ENCODE data around the gene FZD7. TPM values are rescaled to one million over a fixed set of nuclear protein-coding genes. Genes with fewer than 3 reads are reported as not detected.

FZD7 gene
- total RNA-seq, 2 experiments from 2014 or later = 0.17 to 0.25 TPM

GRCh38 chr2:202030691-202031090 lies 3.0 kb upstream of the FZD7 start:
- ATAC-seq (ENCODE audit: poor library complexity) = no peak
- DNase-seq = no peak
- H3K36me3 Mint-ChIP-seq (ENCODE audit: low read depth) = peaks cover 9% of the 10 kb centered on the region
- POLR2A ChIA-PET = no interaction called here
- peak overlapping the region; percentile 62 for H3K4me3 Mint-ChIP-seq
- H3K27me3 Mint-ChIP-seq = peaks cover 13% of the 10 kb centered on the region
- peaks cover 0 to 8% of the 10 kb centered on the region in 2 experiments for H3K9me3 ChIP-seq (ENCODE audit: control insufficient read depth in 1 of 2, insufficient read depth in 1 of 2, low read length in 2 of 2)
- H3K9me3 Mint-ChIP-seq = no peaks in the 10 kb centered on the region
- intact Hi-C loops (cut with DNase I, micrococcal nuclease) = loop anchor here in 1 of 2 experiments (5.0 to 10.0 kb wide), 8 partner anchors 204 to 1506 kb away; partner anchors contain the start of genes BMPR2, BZW1, FAM117B and SGO2
- peaks cover 28% of the 10 kb centered on the region for H3K4me1 ChIP-seq (ENCODE audit: insufficient read depth, low read length)
- no peak overlapping the region for H3K27ac Mint-ChIP-seq
- peaks cover 12% of the 10 kb centered on the region for H3K4me1 Mint-ChIP-seq (ENCODE audit: low read depth)
- H3K27me3 ChIP-seq (ENCODE audit: control insufficient read depth in 1 of 2, insufficient read depth in 2 of 2, low read length in 2 of 2) = peaks cover 2 to 8% of the 10 kb centered on the region in 2 experiments
- no peaks in the 10 kb centered on the region for H3K36me3 ChIP-seq (ENCODE audit: insufficient read depth, low read length)
- TF ChIP-seq, protein P1, sequence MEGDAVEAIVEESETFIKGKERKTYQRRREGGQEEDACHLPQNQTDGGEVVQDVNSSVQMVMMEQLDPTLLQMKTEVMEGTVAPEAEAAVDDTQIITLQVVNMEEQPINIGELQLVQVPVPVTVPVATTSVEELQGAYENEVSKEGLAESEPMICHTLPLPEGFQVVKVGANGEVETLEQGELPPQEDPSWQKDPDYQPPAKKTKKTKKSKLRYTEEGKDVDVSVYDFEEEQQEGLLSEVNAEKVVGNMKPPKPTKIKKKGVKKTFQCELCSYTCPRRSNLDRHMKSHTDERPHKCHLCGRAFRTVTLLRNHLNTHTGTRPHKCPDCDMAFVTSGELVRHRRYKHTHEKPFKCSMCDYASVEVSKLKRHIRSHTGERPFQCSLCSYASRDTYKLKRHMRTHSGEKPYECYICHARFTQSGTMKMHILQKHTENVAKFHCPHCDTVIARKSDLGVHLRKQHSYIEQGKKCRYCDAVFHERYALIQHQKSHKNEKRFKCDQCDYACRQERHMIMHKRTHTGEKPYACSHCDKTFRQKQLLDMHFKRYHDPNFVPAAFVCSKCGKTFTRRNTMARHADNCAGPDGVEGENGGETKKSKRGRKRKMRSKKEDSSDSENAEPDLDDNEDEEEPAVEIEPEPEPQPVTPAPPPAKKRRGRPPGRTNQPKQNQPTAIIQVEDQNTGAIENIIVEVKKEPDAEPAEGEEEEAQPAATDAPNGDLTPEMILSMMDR (IDR thresholded peaks at IDR 0.05) = no peak
- no peak overlapping the region for H3K27ac ChIP-seq (ENCODE audit: low read depth in 1 of 2, low read length in 2 of 2)
- CTCF ChIA-PET = no interaction called here
- no peak overlapping the region for H3K4me3 ChIP-seq (ENCODE audit: low read length)

DNA sequence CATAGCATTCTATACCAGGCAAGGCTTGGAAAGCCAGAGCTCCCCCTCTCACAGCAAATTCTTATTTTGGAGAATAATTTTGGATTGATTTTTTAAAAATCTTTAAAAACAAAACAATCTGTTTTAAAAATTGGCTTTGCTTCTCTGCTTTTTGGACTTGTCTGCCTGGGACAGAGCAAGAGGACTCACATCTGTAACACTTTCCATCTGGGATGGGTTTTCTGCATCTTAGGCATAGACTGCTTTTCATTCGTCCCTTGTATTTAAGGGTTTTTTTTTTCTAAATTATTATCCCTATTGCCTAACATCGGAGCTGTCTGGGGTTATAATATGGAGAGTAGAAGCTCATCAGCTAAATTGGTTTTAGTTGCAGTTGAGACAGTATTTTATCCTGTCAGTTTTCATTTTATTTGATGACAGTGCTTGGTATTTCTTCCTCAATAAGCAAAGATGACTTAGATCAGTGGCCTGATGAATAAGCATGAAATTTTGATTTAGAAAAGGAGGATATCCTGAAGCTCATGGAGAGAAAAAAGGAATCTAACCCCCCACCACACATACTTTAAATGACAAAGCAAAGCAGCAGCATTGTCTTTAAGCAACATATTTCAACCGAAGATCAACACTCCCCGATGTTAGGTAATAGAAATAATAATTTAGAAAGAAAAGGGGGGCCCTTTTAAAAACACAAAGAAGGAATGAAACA lies 2.3 kb upstream of the FZD7 start:
- peaks cover 12% of the 10 kb centered on the region for H3K4me1 Mint-ChIP-seq (ENCODE audit: low read depth)
- intact Hi-C loops (cut with DNase I, micrococcal nuclease) = loop anchor here in 1 of 2 experiments (5.0 to 10.0 kb wide), 8 partner anchors 203 to 1507 kb away; partner anchors contain the start of genes BMPR2, BZW1, FAM117B and SGO2
- CTCF ChIA-PET = no interaction called here

GRCh38 chr2:202032846-202033316 lies 774 bp upstream of the FZD7 start:
- H3K9me3 ChIP-seq (ENCODE audit: control insufficient read depth in 1 of 2, insufficient read depth in 1 of 2, low read length in 2 of 2) = peaks cover 0 to 14% of the 10 kb centered on the region in 2 experiments
- CTCF ChIA-PET = no interaction called here
- peak overlapping the region; percentile 95 for H3K4me3 ChIP-seq (ENCODE audit: low read length)
- Mint-ChIP-seq H3K9me3 (no peaks in the 10 kb centered on the region), H3K27me3 (peaks cover 9% of the 10 kb centered on the region), H3K27ac (peak overlapping the region; percentile 45), H3K36me3 (ENCODE audit: low read depth) (peaks cover 9% of the 10 kb centered on the region), H3K4me3 (peak overlapping the region; percentile 94), H3K4me1 (ENCODE audit: low read depth) (peaks cover 12% of the 10 kb centered on the region)
- H3K4me1 ChIP-seq (ENCODE audit: insufficient read depth, low read length) = peaks cover 31% of the 10 kb centered on the region
- H3K27ac ChIP-seq (ENCODE audit: low read depth in 1 of 2, low read length in 2 of 2) = no peak overlapping the region
- intact Hi-C loops (cut with DNase I, micrococcal nuclease) = loop anchor here in 1 of 2 experiments (2.0 to 10.0 kb wide), 9 partner anchors 202 to 1508 kb away; partner anchors contain the start of genes ALS2, BMPR2, BZW1 and FAM117B
- DNase-seq (peak in 13 of 14 experiments; percentile 9 to 68 (median 25)), ATAC-seq (ENCODE audit: poor library complexity) (peak; percentile 18)
- TF ChIP-seq, protein P1 (IDR thresholded peaks at IDR 0.05) = no peak
- H3K36me3 ChIP-seq (ENCODE audit: insufficient read depth, low read length) = no peaks in the 10 kb centered on the region
- peaks cover 17 to 23% of the 10 kb centered on the region in 2 experiments for H3K27me3 ChIP-seq (ENCODE audit: control insufficient read depth in 1 of 2, insufficient read depth in 2 of 2, low read length in 2 of 2)
- POLR2A ChIA-PET = no interaction called here

More for the DNA sequence above, 2.3 kb upstream of the FZD7 start:
- TF ChIP-seq, protein P1 (IDR thresholded peaks at IDR 0.05) = no peak
- no peaks in the 10 kb centered on the region for H3K36me3 ChIP-seq (ENCODE audit: insufficient read depth, low read length)
- H3K27me3 ChIP-seq (ENCODE audit: control insufficient read depth in 1 of 2, insufficient read depth in 2 of 2, low read length in 2 of 2) = peaks cover 9 to 11% of the 10 kb centered on the region in 2 experiments
- peaks cover 9% of the 10 kb centered on the region for H3K36me3 Mint-ChIP-seq (ENCODE audit: low read depth)
- peaks cover 10% of the 10 kb centered on the region for H3K27me3 Mint-ChIP-seq
- ATAC-seq (ENCODE audit: poor library complexity) (no peak), DNase-seq (no peak)
- no peak overlapping the region for H3K4me3 ChIP-seq (ENCODE audit: low read length)
- H3K27ac ChIP-seq (ENCODE audit: low read depth in 1 of 2, low read length in 2 of 2) = no peak overlapping the region
- H3K4me3 Mint-ChIP-seq = peak overlapping the region; percentile 94
- no peak overlapping the region for H3K27ac Mint-ChIP-seq
- peaks cover 0 to 14% of the 10 kb centered on the region in 2 experiments for H3K9me3 ChIP-seq (ENCODE audit: control insufficient read depth in 1 of 2, insufficient read depth in 1 of 2, low read length in 2 of 2)
- peaks cover 31% of the 10 kb centered on the region for H3K4me1 ChIP-seq (ENCODE audit: insufficient read depth, low read length)
- POLR2A ChIA-PET = no interaction called here
- no peaks in the 10 kb centered on the region for H3K9me3 Mint-ChIP-seq
